HCT116 (cell line): ENCODE results near the gene UBASH3B. TPM values are rescaled to one million over a fixed set of nuclear protein-coding genes. Genes with fewer than 3 reads are reported as not detected.

Experiments used
- ATAC-seq: fragments of 200-7000 bp; cut with Tn5 transposase; 2 replicates; pipeline ENCODE4 v1.9.1; 2020; ENCODE audit warnings: mild to moderate bottlenecking, moderate library complexity
- BruUV-seq: library from RNA; stranded (reverse); fragments of 400-500 nt; replicated peaks from 2 replicates; lab custom pipeline; 2021; lab: Mats Ljungman, UMichigan
- CTCF ChIA-PET: fragments of 300-600 bp; sonication (Branson Sonifier 250); formaldehyde crosslinking; loops from one replicate; lab custom pipeline; 2021; ENCODE audit warnings: antibody characterized with exemption; lab: Charles Lee
- POLR2A ChIA-PET: fragments of 300-600, 350-600 bp; sonication (Branson Sonifier 250); formaldehyde crosslinking; loops from one replicate; lab custom pipeline; 2021; ENCODE audit warnings: antibody characterized with exemption; lab: Charles Lee
- RAD21 ChIA-PET, 2 experiments: fragments of 300-600 bp; sonication (Branson Sonifier 250); formaldehyde crosslinking; loops; one replicate each; lab custom pipeline; 2023; ENCODE audit warnings: low total read pairs in 2 of 2; ENCODE audit not compliant: uncharacterized antibody in 2 of 2, unreplicated experiment in 2 of 2, low non-redundant PET in 1 of 2; lab: Charles Lee
- DNase-seq: peaks from one replicate; pipeline ENCODE4 v3.0.0-alpha.2; 2010; ENCODE audit warnings: low read depth, low spot score
- H2AFZ ChIP-seq: fragments of 200-600 bp; shearing (Covaris generic), sonication (generic); 2 replicates; pipeline ENCODE4 v1.6.1; 2017; ENCODE audit warnings: low read depth, mixed run types, mixed read lengths, antibody characterized with exemption, low read length; ENCODE audit not compliant: poor library complexity, severe bottlenecking
- H3K27ac ChIP-seq: 2 replicates; pipeline ENCODE4 v1.5.1; 2012; ENCODE audit warnings: low read depth, low read length
- H3K27me3 ChIP-seq: fragments of 200-600 bp; sonication (generic); 2 replicates; pipeline ENCODE4 v1.6.1; 2016; ENCODE audit warnings: mixed run types, low read length, mixed read lengths; ENCODE audit not compliant: insufficient read depth
- H3K36me3 ChIP-seq, 2 experiments: fragments of 200-500 bp in 1 of 2; fragments of 200-600 bp in 1 of 2; sonication (Bioruptor generic) in 1 of 2; sonication (generic) in 1 of 2; 2 replicates each; pipeline versions ENCODE4 v1.5.1 to v1.6.1; 2014 to 2016; ENCODE audit warnings: low read length in 2 of 2, inconsistent platforms in 1 of 2, mixed read lengths in 1 of 2, mixed run types in 1 of 2; ENCODE audit not compliant: insufficient read depth in 2 of 2, control insufficient read depth in 1 of 2
- H3K4me1 ChIP-seq, 2 experiments: fragments of 200-600 bp in 1 of 2; sonication (generic) in 1 of 2; 2 replicates each; pipeline versions ENCODE4 v1.5.1 to v1.6.1; 2012 to 2017; ENCODE audit warnings: low read length in 2 of 2, inconsistent platforms in 1 of 2, mild to moderate bottlenecking in 1 of 2, mixed read lengths in 1 of 2, mixed run types in 1 of 2, moderate library complexity in 1 of 2; ENCODE audit not compliant: insufficient read depth in 2 of 2, control insufficient read depth in 1 of 2
- H3K4me2 ChIP-seq: fragments of 200-600 bp; sonication (generic); 2 replicates; pipeline ENCODE4 v1.6.1; 2017; ENCODE audit warnings: mixed run types, low read length, mixed read lengths
- H3K4me3 ChIP-seq, 2 experiments: fragments of 200-600 bp in 1 of 2; sonication (generic) in 1 of 2; replicated peaks in 1 of 2; 2 replicates each; pipeline ENCODE4 v1.5.1; 2011 to 2016; ENCODE audit warnings: low read length in 2 of 2, control low read depth in 1 of 2, low read depth in 1 of 2, mild to moderate bottlenecking in 1 of 2, mixed read lengths in 1 of 2, mixed run types in 1 of 2
- H3K79me2 ChIP-seq: fragments of 200-600 bp; sonication (generic); 2 replicates; pipeline ENCODE4 v1.6.1; 2017; ENCODE audit warnings: mild to moderate bottlenecking, mixed run types, low read length, moderate library complexity, mixed read lengths; ENCODE audit not compliant: insufficient read depth
- H3K9ac ChIP-seq: fragments of 200-600 bp; sonication (generic); 2 replicates; pipeline ENCODE4 v1.6.1; 2016; ENCODE audit warnings: low read length, mixed read lengths
- H3K9me2 ChIP-seq: fragments of 200-600 bp; sonication (generic), shearing (Covaris generic); 2 replicates; pipeline ENCODE4 v1.6.1; 2017; ENCODE audit warnings: mixed run types, mild to moderate bottlenecking, moderate library complexity; ENCODE audit not compliant: insufficient read depth
- H3K9me3 ChIP-seq, 2 experiments: fragments of 200-500 bp in 1 of 2; fragments of 200-600 bp in 1 of 2; sonication (Bioruptor generic) in 1 of 2; sonication (generic) in 1 of 2; 2 replicates each; pipeline ENCODE4 v1.6.1; 2014 to 2017; ENCODE audit warnings: low read length in 2 of 2, mixed read lengths in 2 of 2, inconsistent platforms in 1 of 2, low read depth in 1 of 2, mild to moderate bottlenecking in 1 of 2, mixed run types in 1 of 2, moderate library complexity in 1 of 2; ENCODE audit not compliant: control insufficient read depth in 1 of 2, insufficient read depth in 1 of 2
- H4K20me1 ChIP-seq: fragments of 200-600 bp; sonication (generic), shearing (Covaris generic); 2 replicates; pipeline ENCODE4 v1.6.1; 2017; ENCODE audit warnings: mixed run types, mild to moderate bottlenecking, moderate library complexity; ENCODE audit not compliant: insufficient read depth
- ATF3 ChIP-seq: IDR thresholded peaks from 2 replicates; pipeline ENCODE4 v1.6.1; 2012
- CBX3 ChIP-seq: IDR thresholded peaks from 2 replicates; pipeline ENCODE4 v1.6.1; 2012; ENCODE audit warnings: low read depth
- ELF1 ChIP-seq: IDR thresholded peaks from 2 replicates; pipeline ENCODE4 v1.6.1; 2012; ENCODE audit warnings: low read depth, borderline replicate concordance
- JUND ChIP-seq: IDR thresholded peaks from 2 replicates; pipeline ENCODE4 v1.6.1; 2012
- POLR2A ChIP-seq: IDR thresholded peaks from 2 replicates; pipeline ENCODE4 v1.7.0; 2011; ENCODE audit warnings: borderline replicate concordance; ENCODE audit not compliant: insufficient read depth, insufficient read length; ENCODE audit errors: extremely low read depth
- POLR2AphosphoS5 ChIP-seq: IDR thresholded peaks from 2 replicates; pipeline ENCODE4 v1.6.1; 2011; ENCODE audit warnings: mild to moderate bottlenecking, low read depth, low read length, moderate library complexity
- TCF7L2 ChIP-seq: IDR thresholded peaks from 2 replicates; pipeline ENCODE4 v1.7.0; 2011; ENCODE audit warnings: borderline replicate concordance, inconsistent platforms; ENCODE audit not compliant: insufficient read depth, insufficient read length; ENCODE audit errors: extremely low read depth
- YY1 ChIP-seq: IDR thresholded peaks from 2 replicates; pipeline ENCODE4 v1.6.1; 2011; ENCODE audit warnings: low read length, low read depth, moderate library complexity, mild to moderate bottlenecking; ENCODE audit not compliant: insufficient replicate concordance; ENCODE audit errors: extremely low read depth
- ZFX ChIP-seq: fragments of 450-650 bp; IDR thresholded peaks from 2 replicates; pipeline ENCODE4 v1.6.1; 2017
- ZNF274 ChIP-seq: fragments of 200-500 bp; sonication (Bioruptor generic); IDR thresholded peaks from 2 replicates; pipeline ENCODE4 v1.6.1; 2014; ENCODE audit warnings: mild to moderate bottlenecking, low read depth, low read length, inconsistent platforms
- intact Hi-C: fragments of 100-400 bp; cut with micrococcal nuclease; formaldehyde crosslinking; loops from 2 replicates; pipeline ENCODE4 v1.10.0; 2022
- total RNA-seq: library from RNA; stranded (reverse); gene quantifications from one replicate; pipeline ENCODE4 v1.2.1, GENCODE V29; 2021; ENCODE audit not compliant: unreplicated experiment
- TF ChIP-seq, protein P1 (sequence below): IDR thresholded peaks from 2 replicates; pipeline ENCODE4 v1.6.1; 2012

UBASH3B gene
- total RNA-seq, 1 experiment from 2014 or later, result 40.3 TPM

DNA sequence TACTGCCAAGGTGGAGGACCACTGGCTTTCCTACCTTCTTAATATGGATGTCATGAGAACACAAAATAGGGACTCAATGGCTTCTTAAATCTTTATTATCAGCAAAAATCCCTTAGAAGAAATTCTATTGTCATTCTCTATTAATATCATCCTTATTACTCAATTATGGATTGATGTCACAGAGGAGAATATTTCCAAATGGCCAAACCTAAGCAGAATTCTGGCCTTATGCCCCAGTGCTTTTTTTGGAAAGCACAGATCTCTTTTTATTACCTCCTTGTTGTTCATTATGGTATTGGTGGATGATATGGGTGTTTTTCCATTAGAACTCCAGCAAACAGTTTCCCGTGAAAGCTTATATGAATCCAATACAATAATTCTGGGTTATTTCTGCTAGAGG lies 192.7 kb downstream of the UBASH3B start (continued):
- TF ChIP-seq ATF3 (no peak), ELF1 (no peak), YY1 (no peak), JUND (no peak), TCF7L2 (no peak), POLR2AphosphoS5 (no peak), POLR2A (no peak), CBX3 (no peak), ZNF274 (no peak)
- TF ChIP-seq, protein P1, sequence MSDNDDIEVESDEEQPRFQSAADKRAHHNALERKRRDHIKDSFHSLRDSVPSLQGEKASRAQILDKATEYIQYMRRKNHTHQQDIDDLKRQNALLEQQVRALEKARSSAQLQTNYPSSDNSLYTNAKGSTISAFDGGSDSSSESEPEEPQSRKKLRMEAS, result no peak

GRCh38 chr11:122850076-122850631 lies 194.6 kb downstream of the UBASH3B start:
- H3K9me3 ChIP-seq, result no peaks in the 10 kb centered on the region
- ChIA-PET RAD21 (no interaction called here), CTCF (interaction anchor here (1.3 kb wide), 1 partner anchor 221 kb away, joined by 3 read pairs; no protein-coding TSS in a partner anchor), POLR2A (no interaction called here)
- H3K27me3 ChIP-seq, result no peaks in the 10 kb centered on the region
- peak overlapping the region; percentile 50 for H2AFZ ChIP-seq
- no peaks in the 10 kb centered on the region for H4K20me1 ChIP-seq
- ATAC-seq, result no peak
- no peaks in the 10 kb centered on the region for H3K9me2 ChIP-seq
- intact Hi-C loops, result no loop called here
- H3K4me1 ChIP-seq, result peaks cover 0 to 22% of the 10 kb centered on the region in 2 experiments; a peak in 2 of 4 replicates
- no peak overlapping the region for H3K27ac ChIP-seq
- H3K4me3 ChIP-seq, result no peak overlapping the region
- no TSS peak for BruUV-seq
- H3K36me3 ChIP-seq, result no peaks in the 10 kb centered on the region
- H3K9ac ChIP-seq, result no peak overlapping the region
- no peak for DNase-seq
- no peak overlapping the region for H3K4me2 ChIP-seq
- no peak for TF ChIP-seq ZFX
- no peaks in the 10 kb centered on the region for H3K79me2 ChIP-seq
